UCSD-AML1 (cell line): ENCODE data around the gene KRT16.
"Not testable (repeated sequence)": the region's sequence is repeated elsewhere in the genome, so short reads cannot be mapped to it uniquely, and the experiment has no call there.

ENCODE experiments used
- DNase-seq: peaks from one replicate; lab custom pipeline; 2025; ENCODE audit not compliant: unreplicated experiment; lab: John Stamatoyannopoulos, UW

Gene KRT16

DNA sequence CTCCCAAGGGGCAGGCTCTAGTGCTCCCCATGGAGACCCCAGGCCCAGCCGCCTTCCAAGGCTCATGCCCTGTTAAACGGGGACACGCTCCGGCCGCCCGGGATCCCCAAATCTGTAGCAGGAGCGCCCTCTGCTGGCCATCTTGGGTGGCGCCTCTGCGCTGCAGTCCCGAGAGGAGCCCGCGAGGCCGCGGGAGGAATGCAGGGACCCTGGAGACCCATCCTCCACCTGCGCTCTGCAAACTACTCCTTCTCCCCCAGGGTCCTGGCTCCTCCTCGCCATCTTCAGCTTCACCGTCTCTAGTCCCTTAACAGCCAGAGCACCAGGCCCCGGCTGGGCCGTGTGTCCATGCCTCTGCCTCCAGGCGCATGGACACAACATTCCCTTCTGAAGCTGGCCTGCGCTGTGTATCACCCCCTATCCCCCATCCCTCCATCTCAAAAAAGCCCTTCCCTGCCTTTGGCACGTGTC lies 35.4 kb upstream of the KRT16 start:
- peak; percentile 85 for DNase-seq

- no peak for DNase-seq
Observed at GRCh38 chr17:41647038-41647813, 34.7 kb upstream of the KRT16 start.

DNA sequence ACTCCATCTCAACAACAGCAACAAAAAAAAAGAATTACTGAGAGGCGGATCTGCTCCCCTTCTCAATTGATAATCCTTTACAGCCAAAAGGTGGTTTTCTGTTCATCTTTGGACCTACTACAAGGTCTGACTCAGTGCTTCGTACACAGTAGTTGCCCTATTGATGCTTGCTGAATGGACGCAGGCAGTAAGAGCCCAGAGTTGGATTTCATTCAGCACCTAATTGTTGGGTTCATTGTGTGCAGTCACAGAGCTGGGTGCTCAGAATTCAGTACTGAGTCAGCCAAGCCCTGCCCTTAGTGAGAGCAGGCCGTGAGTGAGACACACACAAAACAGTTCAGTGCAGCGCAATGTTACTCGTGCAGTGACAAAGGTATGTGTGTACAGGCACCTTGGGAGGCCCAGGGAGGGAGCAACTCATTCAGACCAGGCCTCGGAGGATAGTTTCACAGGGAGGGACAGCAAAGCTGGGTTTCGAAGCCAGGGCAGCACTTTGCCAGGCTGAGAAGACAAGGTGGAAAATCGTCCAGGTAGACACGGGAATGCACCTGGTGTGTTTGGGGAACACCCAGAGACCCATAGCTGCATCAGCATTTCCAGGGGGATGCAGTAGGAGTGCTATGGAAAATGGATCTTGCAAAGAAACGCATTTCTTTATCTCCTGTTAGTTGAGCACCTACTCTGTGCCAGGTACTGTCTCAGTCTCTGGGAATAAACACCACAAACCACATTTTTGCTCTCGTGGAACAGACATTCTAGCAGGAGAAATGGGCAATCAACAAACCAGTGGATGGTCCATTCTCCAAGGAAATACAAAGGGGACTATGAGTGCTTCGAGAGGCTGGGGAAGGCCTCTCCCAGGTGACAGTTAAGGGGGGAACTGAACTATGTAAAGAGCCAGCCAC lies 29.9 kb upstream of the KRT16 start:
- DNase-seq: no peak

- not testable (repeated sequence) for DNase-seq
Observed at GRCh38 chr17:41640596-41640995, 28.0 kb upstream of the KRT16 start.

GRCh38 chr17:41639492-41640473 lies 27.2 kb upstream of the KRT16 start:
- DNase-seq: no peak

DNA sequence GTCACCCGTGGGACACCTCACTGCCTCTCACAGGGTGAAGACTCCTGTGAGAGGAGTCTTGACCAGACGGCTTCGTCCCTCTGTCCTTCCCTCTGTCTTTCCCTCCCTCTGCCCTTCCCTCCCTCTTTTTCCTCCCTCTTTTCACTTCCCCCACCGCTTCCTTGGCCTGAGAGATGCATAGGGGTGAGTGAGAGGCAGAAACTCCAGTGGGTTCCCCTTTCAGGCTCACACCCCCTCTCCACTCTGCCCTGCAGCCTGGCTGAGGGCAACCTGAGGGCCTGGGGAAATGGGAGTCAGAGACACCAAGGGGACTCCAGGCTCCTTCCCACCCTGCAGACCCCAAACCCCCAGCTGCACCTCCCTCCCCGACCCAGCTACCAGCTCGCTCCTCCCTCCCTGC lies 26.4 kb upstream of the KRT16 start:
- no peak for DNase-seq

GRCh38 chr17:41638194-41638593 lies 25.6 kb upstream of the KRT16 start:
- no peak for DNase-seq

GRCh38 chr17:41636652-41637051 lies 24.1 kb upstream of the KRT16 start:
- no peak for DNase-seq

DNA sequence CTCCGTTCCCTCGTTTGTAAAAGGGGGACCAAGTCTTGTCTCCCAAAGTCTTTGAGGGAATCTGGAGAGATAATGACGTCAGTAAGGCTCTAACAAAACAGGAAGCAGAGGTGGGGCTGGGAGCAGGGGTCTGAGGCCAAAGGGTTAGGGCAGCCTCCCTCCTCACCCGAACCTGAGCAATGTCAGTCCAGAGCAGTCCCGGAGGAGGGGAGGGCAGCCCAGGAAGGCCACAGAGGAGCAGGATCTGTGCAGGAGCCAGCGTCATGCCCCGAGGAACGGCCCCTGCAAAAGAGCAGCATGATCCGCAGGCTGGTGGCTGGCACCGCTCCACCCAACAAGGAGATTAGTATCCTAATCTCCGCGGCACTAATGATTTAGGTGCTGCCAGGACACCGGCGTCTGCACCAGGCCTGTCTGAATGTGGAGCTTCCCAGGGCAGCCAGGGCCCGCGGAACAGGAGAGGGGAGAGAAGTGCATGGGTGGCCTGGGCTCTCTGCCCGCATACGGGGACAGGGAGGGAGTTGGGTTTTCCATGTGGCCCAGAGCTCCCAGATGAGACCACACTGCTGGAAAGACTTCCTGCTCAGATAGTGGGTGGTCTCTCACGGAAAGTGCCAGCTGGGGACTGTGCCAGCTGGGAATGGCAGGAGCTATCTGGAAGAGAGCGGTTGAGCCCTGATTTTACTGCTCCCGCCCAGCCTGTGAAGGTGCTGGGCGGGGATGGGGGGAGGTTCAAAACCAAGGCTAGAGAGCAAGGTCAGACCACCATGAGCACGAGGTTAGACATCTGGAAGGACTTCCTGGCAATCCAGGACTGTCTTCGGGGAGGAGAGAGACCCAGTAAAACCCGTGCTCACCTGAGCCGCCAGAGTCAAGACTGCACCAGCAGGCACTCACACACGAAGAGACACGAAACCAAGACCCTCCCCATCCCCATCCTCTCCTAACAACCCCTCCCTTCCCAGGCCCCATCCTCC lies 22.8 kb upstream of the KRT16 start:
- no peak for DNase-seq

DNA sequence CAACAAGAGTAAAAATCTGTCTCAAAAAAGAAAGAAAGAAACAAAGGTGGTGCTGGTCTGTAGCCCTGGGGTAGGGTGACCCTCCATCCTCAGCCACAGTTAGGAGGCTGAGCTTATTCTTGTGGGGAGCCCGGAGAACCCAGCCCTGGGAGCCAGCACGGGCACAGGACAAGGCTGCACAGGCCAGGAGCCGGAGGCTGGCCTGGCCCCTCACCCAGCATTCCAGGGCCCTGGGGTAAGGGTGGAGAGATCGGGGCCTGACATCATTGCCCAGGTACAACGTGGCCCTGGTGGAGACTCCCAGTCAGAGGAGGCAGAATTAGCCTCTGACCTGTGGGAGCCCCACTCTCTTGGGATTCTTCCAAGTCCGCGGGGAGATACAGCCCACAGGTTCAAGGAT lies 22.1 kb upstream of the KRT16 start:
- no peak for DNase-seq

DNA sequence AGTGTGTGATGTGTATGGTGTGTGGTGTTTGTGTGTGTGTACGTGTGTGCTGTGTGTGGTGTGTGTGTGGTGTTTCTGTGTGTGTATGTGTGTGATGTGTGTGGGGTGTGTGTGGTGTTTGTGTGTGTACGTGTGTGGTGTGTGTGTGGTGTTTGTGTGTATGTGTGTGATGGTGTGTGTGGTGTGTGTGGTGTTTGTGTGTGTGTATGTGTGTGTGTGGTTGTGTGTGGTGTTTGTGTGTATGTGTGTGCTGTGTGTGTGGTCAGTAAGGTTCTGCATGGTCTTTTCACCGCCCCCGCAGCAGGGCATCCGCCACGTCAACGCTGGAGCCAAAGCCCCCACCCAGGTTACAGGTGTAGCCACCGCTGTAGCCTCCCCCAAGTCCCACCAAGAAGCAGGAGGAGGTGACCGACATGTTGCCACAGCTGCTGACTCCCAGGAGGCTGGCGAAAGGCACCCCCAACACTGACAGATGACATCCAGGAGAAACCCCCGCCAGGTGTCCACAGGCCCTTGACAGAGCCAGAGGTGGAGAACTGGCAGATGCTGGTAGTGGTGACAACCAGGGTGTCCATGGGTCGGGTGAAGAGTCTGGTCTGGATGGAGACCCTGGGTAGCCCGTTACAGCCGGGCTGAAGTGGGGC lies 21.1 kb upstream of the KRT16 start:
- DNase-seq: no peak

GRCh38 chr17:41632482-41633105 lies 20.0 kb upstream of the KRT16 start:
- no peak for DNase-seq

DNA sequence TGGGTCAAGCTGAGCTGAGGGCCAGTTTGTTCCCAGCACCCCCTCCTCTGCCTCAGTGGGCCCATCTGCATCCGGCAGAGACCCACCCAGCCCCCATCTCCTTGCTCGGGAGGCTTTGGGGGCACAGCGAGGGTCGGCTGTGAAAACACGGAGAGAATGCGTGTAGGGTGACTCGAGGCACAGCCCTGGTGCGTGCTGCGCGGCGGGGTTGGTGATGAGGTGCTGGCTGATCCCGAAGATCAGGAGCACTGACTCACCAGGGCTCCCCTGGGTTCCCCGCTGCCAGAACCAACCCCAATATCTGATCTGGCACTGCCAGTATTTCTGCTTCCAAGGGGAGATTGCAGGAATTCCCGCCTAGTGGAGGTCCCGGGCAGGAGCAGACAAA lies 19.3 kb upstream of the KRT16 start:
- no peak for DNase-seq

DNA sequence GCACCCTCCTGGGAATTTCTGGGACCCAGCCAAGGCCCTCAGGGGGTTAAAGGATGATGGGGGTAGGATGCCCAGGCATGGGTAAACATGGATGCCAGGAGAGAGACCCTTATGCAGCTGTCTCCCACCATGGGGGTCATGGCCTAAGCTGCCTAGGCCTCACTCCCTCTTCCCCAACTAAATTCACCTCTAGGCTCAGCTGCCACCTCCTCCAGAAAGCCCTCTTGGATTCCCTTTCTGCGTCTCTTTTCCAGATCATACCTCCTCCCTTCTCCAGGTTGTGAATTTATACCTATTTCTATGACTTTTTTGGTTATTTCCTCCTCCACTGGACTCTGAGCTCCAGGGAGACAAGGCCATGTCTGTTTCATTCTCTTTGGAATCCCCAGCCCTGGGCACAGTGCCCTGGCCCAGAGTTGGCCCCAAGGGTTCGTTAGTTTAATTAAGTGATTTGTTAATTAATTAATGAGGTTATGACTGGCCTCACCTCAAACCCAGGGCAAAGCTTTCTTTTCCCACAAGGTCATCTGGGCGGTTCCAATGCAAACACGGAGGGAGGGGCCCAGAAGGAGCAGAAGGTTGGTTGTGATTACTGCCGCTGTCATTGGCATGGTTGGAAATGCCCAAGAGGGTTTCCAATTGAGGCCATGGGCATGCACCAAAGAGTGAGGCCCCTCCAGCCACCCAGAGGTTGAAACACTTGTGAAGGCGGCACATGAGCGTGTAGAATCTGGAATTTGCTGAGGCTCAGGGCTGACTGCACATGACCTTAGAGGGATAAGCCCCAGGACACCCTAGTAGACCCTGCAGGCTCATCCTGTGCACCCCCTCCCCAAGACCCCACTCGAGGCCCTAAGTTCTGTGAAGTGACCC lies 18.7 kb upstream of the KRT16 start:
- no peak for DNase-seq

DNA sequence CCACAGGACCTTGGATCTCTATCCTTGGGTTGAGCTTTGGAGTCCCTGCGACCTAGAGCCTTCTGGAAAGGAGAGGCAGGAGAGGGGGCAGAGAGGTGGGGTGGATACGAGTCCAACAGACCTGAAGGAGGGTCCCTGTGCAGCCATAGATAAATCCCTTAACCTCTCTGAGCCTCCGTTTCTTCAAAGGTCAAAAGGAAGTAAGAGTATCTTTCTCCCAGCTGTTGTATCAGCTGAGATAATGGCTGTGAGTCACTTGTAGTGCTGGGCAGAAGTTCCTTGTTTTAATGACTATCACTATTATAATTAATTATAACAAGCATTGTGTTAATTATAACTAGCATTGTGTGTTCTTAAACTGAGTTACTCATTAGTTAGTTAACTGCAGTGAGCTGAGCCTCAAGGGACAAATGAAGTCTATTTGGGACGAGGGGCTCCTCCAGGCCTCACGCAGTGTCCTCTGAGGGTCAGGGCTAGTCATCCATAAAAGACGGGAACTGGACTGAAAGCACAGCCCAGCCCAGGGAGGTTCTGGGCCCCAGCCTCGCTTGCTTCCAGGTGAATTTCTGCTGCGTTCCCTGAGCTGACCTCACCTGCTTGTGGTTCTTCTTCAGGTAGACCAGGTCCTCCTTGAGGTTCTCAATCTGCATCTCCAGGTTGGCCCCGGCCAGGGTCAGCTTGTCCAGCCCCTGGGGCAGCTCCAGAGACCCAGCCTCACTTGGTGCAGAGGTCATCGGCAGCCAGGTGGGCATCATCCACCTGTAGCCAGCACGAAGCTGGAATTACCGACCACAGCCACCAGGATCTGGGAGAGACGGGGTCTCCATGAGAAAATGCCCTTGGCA lies 17.5 kb upstream of the KRT16 start:
- DNase-seq: no peak

DNA sequence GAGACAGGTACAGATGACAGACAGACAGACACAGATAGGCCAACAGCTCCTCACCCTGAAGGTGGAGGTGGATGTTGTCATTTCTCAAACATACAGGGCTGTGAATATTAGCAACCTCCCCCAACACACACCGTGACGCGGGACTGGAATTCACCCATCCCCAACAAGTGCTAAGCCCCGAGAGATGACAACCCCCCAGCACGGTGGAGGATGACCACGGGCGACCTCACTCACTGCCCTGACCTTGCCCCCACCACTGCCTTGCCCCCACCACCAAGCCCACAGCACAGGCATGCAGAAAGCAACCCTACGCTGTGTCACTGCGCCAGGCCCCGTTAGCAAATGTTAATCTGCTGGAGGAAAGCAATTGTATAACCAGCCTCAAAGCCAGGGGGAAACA lies 16.7 kb upstream of the KRT16 start:
- DNase-seq: no peak
